PC-9 (cell line): ENCODE results near the gene TFEC. TPM values are rescaled to one million over a fixed set of nuclear protein-coding genes. Genes with fewer than 3 reads are reported as not detected.

Experiments used
- BruUV-seq: library from RNA; stranded (reverse); fragments of 400-500 nt; replicated peaks from 2 replicates; lab custom pipeline; 2021; lab: Mats Ljungman, UMichigan
- CTCF ChIA-PET: fragments of 300-600 bp; sonication (Branson Sonifier 250); formaldehyde crosslinking; loops from one replicate; lab custom pipeline; 2022; ENCODE audit warnings: antibody characterized with exemption; lab: Charles Lee
- POLR2A ChIA-PET: fragments of 300-600 bp; sonication (Branson Sonifier 250); formaldehyde crosslinking; loops from one replicate; lab custom pipeline; 2022; ENCODE audit warnings: antibody characterized with exemption; ENCODE audit not compliant: unreplicated experiment; lab: Charles Lee
- DNase-seq, 2 experiments: peaks; one replicate each; pipeline versions ENCODE4 v3.0.0 to v3.0.0-alpha.2; 2015 to 2022; ENCODE audit warnings: mixed read lengths in 1 of 2
- H2AFZ ChIP-seq: fragments of 200-600 bp; sonication (generic); 2 replicates; pipeline ENCODE4 v1.8.1; 2017; ENCODE audit warnings: antibody characterized with exemption
- H3F3A ChIP-seq: fragments of 200-600 bp; sonication (generic); 2 replicates; pipeline ENCODE4 v1.8.1; 2017; ENCODE audit warnings: antibody characterized with exemption, mild to moderate bottlenecking, low read depth; ENCODE audit not compliant: insufficient read depth
- H3K27ac ChIP-seq: fragments of 200-600 bp; sonication (generic); 2 replicates; pipeline ENCODE4 v1.6.1; 2016; ENCODE audit warnings: mixed run types
- H3K27me3 ChIP-seq: fragments of 200-600 bp; sonication (generic); 2 replicates; pipeline ENCODE4 v1.6.1; 2016; ENCODE audit warnings: low read depth, mixed run types; ENCODE audit not compliant: insufficient read depth
- H3K36me3 ChIP-seq: fragments of 200-600 bp; sonication (generic); 2 replicates; pipeline ENCODE4 v1.6.1; 2016; ENCODE audit warnings: low read depth, mixed run types
- H3K4me1 ChIP-seq: fragments of 200-600 bp; sonication (generic); replicated peaks from 2 replicates; pipeline ENCODE4 v1.6.1; 2016; ENCODE audit warnings: mixed run types; ENCODE audit not compliant: insufficient read depth
- H3K4me2 ChIP-seq: fragments of 200-600 bp; sonication (generic); 2 replicates; pipeline ENCODE4 v1.6.1; 2017; ENCODE audit warnings: mixed run types
- H3K4me3 ChIP-seq: fragments of 200-600 bp; sonication (generic); 2 replicates; pipeline ENCODE4 v1.6.1; 2016; ENCODE audit warnings: mixed run types
- H3K79me2 ChIP-seq: fragments of 200-600 bp; sonication (generic); 2 replicates; pipeline ENCODE4 v1.6.1; 2017; ENCODE audit warnings: low read depth, mixed run types
- H3K9me2 ChIP-seq: fragments of 200-600 bp; sonication (generic); 2 replicates; pipeline ENCODE4 v1.8.1; 2017; ENCODE audit warnings: mild to moderate bottlenecking; ENCODE audit not compliant: insufficient read depth
- H3K9me3 ChIP-seq: fragments of 200-600 bp; sonication (generic); 2 replicates; pipeline ENCODE4 v1.8.1; 2016; ENCODE audit warnings: low read depth; ENCODE audit not compliant: insufficient read depth
- H4K20me1 ChIP-seq: fragments of 200-600 bp; sonication (generic); 2 replicates; pipeline ENCODE4 v1.8.1; 2017; ENCODE audit not compliant: insufficient read depth
- EZH2 ChIP-seq: fragments of 200-600 bp; sonication (generic); IDR thresholded peaks from 2 replicates; pipeline ENCODE4 v1.8.0; 2017; ENCODE audit warnings: antibody characterized with exemption, low read depth
- intact Hi-C: fragments of 100-400 bp; cut with micrococcal nuclease; formaldehyde crosslinking; loops from one replicate; pipeline ENCODE4 v1.10.0; 2022; ENCODE audit not compliant: unreplicated experiment
- total RNA-seq: library from RNA; stranded (reverse); gene quantifications from 2 replicates; pipeline ENCODE4 v1.2.3, GENCODE V29; 2021
- TF ChIP-seq, protein P1 (sequence below): fragments of 200-600 bp; sonication (generic); conservative IDR thresholded peaks from 2 replicates; pipeline ENCODE4 v1.6.1; 2017; ENCODE audit warnings: mixed run types, antibody characterized with exemption, mild to moderate bottlenecking, moderate library complexity

The TFEC gene
- total RNA-seq, 1 experiment from 2014 or later = not detected

DNA sequence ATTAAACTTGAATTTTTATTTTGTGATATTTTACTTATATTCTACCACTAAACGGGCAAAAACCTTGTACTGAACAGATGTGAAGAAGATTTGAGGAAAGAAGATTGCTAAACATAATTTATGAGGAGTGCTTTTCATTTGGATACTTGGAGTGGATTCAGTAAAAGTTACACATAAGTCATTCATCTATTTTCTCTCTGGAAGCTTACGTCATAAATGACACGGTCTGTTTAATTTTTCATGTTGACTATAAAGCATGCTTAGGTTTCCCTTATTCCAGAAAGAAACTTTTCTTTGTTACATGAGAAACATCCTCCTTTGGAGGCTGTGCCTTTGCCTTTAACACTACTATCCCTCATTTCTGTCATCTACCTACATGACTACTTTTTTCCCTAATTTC lies 53.9 kb downstream of the TFEC start:
- Histone ChIP-seq H3K36me3 (peaks cover 4% of the 10 kb centered on the region; the same call in 1 of the 2 replicates), H2AFZ (no peak overlapping the region), H3F3A (no peaks in the 10 kb centered on the region), H3K4me3 (no peak overlapping the region), H3K4me1 (peaks cover 11% of the 10 kb centered on the region; the same call in 1 of the 2 replicates), H3K79me2 (no peaks in the 10 kb centered on the region), H3K9me2 (no peaks in the 10 kb centered on the region), H3K4me2 (no peak overlapping the region), H3K9me3 (no peaks in the 10 kb centered on the region), H4K20me1 (no peaks in the 10 kb centered on the region), H3K27me3 (no peaks in the 10 kb centered on the region), H3K27ac (no peak overlapping the region)
- DNase-seq = no peak
- ChIA-PET CTCF (no interaction called here), POLR2A (no interaction called here)
- intact Hi-C loops = no loop called here
- no TSS peak for BruUV-seq
- no peak for TF ChIP-seq EZH2
- TF ChIP-seq, protein P1, sequence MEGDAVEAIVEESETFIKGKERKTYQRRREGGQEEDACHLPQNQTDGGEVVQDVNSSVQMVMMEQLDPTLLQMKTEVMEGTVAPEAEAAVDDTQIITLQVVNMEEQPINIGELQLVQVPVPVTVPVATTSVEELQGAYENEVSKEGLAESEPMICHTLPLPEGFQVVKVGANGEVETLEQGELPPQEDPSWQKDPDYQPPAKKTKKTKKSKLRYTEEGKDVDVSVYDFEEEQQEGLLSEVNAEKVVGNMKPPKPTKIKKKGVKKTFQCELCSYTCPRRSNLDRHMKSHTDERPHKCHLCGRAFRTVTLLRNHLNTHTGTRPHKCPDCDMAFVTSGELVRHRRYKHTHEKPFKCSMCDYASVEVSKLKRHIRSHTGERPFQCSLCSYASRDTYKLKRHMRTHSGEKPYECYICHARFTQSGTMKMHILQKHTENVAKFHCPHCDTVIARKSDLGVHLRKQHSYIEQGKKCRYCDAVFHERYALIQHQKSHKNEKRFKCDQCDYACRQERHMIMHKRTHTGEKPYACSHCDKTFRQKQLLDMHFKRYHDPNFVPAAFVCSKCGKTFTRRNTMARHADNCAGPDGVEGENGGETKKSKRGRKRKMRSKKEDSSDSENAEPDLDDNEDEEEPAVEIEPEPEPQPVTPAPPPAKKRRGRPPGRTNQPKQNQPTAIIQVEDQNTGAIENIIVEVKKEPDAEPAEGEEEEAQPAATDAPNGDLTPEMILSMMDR = no peak

DNA sequence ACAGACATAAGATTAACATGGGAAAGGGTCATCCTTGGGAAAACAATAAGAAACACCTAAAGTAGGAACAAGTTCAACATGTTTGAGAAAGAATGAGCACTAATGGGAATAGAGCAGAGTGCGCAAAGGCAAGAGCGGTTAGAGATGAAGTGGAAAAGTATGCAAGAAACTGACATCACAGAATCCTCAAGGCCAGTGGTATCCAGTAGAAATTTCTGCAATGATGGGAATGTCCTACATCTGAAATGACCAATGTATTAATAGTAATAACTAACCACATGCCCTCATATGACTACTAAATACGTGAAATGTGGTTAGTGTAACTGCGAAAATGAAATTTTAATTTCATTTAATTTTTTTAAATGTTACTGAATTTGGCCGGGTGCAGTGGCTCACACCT lies 54.8 kb downstream of the TFEC start:
- no peak for DNase-seq
- Histone ChIP-seq H3F3A (no peaks in the 10 kb centered on the region), H3K4me3 (no peak overlapping the region), H3K79me2 (no peaks in the 10 kb centered on the region), H2AFZ (no peak overlapping the region), H3K9me2 (no peaks in the 10 kb centered on the region), H4K20me1 (no peaks in the 10 kb centered on the region), H3K4me2 (no peak overlapping the region), H3K9me3 (no peaks in the 10 kb centered on the region), H3K36me3 (peaks cover 4% of the 10 kb centered on the region; the same call in 1 of the 2 replicates), H3K27me3 (no peaks in the 10 kb centered on the region), H3K27ac (no peak overlapping the region), H3K4me1 (peaks cover 14% of the 10 kb centered on the region; the same call in 1 of the 2 replicates)
- POLR2A ChIA-PET = no interaction called here
- TF ChIP-seq, protein P1 = no peak
- no peak for TF ChIP-seq EZH2
- intact Hi-C loops = no loop called here
- CTCF ChIA-PET = no interaction called here
- no TSS peak for BruUV-seq

DNA sequence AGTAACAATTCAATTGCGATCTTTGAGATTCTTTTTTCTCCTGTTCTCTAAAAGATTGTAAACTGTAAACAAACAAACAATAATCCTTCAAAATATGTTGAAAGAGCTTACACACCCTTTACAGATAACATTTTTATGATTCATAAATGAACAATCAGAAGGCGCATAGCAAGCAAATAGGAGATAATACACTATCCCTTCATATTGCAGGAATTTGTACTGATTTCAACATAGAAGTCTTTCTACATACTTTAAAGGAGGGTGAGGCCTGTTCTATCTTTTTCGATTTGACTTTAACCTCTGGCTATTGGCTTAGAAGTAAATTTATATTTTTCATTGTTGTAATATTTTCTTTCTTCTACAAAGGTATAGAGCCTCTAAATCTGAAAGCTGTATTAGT lies 57.2 kb downstream of the TFEC start:
- H3K79me2 ChIP-seq = no peaks in the 10 kb centered on the region
- DNase-seq = peak in 1 of 2 experiments; percentile 50
- no peak overlapping the region for H3K4me3 ChIP-seq
- ChIA-PET POLR2A (no interaction called here), CTCF (no interaction called here)
- no peak for TF ChIP-seq EZH2
- TF ChIP-seq, protein P1 = no peak
- no peaks in the 10 kb centered on the region for H4K20me1 ChIP-seq
- H3F3A ChIP-seq = no peaks in the 10 kb centered on the region
- BruUV-seq = no TSS peak
- H2AFZ ChIP-seq = no peak overlapping the region
- no peaks in the 10 kb centered on the region for H3K9me2 ChIP-seq
- H3K9me3 ChIP-seq = no peaks in the 10 kb centered on the region
- intact Hi-C loops = no loop called here
- no peak overlapping the region for H3K4me2 ChIP-seq
- H3K4me1 ChIP-seq = peaks cover 14% of the 10 kb centered on the region; the same call in 1 of the 2 replicates
- H3K27ac ChIP-seq = no peak overlapping the region
- peaks cover 4% of the 10 kb centered on the region; the same call in 1 of the 2 replicates for H3K36me3 ChIP-seq
- H3K27me3 ChIP-seq = no peaks in the 10 kb centered on the region
